ENCODE measurements around the gene SLC18A3. TPM values are rescaled to one million over a fixed set of nuclear protein-coding genes. Genes with fewer than 3 reads are reported as not detected.

The SLC18A3 gene
- polyA plus RNA-seq, 1 donor (not counting 4 experiments of a cell fraction or from before 2014, with no cell fraction given) = not detected

DNA sequence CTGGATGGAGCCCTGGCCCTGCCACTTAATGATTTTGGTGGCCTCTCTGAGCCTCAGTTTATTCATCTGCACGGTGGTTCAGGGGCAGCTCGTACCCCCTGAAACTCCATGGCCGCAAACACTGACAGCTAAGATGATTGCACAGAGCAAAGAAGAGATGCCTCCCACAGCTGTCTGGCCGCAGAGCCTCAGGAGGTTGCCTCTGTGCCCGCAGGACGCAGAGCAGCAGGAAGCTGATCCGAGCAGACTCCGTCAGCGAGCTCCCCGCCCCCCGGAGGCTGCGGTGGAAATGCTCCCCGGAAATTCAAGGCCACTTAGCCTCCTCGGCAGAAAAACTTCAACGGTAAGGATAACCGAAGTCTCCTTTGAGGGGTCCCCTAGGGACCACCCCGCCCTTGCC, 39.2 kb downstream of the SLC18A3 start:
- H3K4me1 ChIP-seq (ENCODE audit: control insufficient read depth, extremely low read depth, insufficient read depth, low read length) = no peaks in the 10 kb centered on the region
- H3K36me3 ChIP-seq (ENCODE audit: control insufficient read depth in 2 of 2, extremely low read depth in 1 of 2, insufficient read depth in 2 of 2, low read length in 2 of 2) = no peaks in the 10 kb centered on the region
- no peak overlapping the region for H2AFZ ChIP-seq (ENCODE audit: control insufficient read depth, low read length)
- dilution Hi-C loops (cut with MboI; ENCODE audit: extremely low pct_ligation_motif_present, low sequenced_read_pairs) = no loop called here
- no peaks in the 10 kb centered on the region for H4K20me1 ChIP-seq (ENCODE audit: control insufficient read depth, extremely low read depth, insufficient read depth, low read length)
- DNase-seq (ENCODE audit: low read depth, low spot score) (no peak), FAIRE-seq (no peak)
- H3K27ac ChIP-seq (ENCODE audit: control insufficient read depth, insufficient read depth, low read length) = no peak overlapping the region
- H3K79me2 ChIP-seq (ENCODE audit: control insufficient read depth, insufficient read depth, low read length) = no peaks in the 10 kb centered on the region
- H3K9ac ChIP-seq (ENCODE audit: control insufficient read depth, extremely low read depth, insufficient read depth, low read length) = no peak overlapping the region
- H3K9me3 ChIP-seq (ENCODE audit: control insufficient read depth, low read depth, low read length) = no peaks in the 10 kb centered on the region
- no peak overlapping the region for H3K4me2 ChIP-seq (ENCODE audit: control insufficient read depth, extremely low read depth, insufficient read depth, low read depth, low read length)
- H3K27me3 ChIP-seq (ENCODE audit: control insufficient read depth, extremely low read depth, insufficient read depth, low read length) = peaks cover 10% of the 10 kb centered on the region
- H3K9me1 ChIP-seq (ENCODE audit: control insufficient read depth, extremely low read depth, insufficient read depth, low read length) = no peaks in the 10 kb centered on the region
- TF ChIP-seq, protein P1, sequence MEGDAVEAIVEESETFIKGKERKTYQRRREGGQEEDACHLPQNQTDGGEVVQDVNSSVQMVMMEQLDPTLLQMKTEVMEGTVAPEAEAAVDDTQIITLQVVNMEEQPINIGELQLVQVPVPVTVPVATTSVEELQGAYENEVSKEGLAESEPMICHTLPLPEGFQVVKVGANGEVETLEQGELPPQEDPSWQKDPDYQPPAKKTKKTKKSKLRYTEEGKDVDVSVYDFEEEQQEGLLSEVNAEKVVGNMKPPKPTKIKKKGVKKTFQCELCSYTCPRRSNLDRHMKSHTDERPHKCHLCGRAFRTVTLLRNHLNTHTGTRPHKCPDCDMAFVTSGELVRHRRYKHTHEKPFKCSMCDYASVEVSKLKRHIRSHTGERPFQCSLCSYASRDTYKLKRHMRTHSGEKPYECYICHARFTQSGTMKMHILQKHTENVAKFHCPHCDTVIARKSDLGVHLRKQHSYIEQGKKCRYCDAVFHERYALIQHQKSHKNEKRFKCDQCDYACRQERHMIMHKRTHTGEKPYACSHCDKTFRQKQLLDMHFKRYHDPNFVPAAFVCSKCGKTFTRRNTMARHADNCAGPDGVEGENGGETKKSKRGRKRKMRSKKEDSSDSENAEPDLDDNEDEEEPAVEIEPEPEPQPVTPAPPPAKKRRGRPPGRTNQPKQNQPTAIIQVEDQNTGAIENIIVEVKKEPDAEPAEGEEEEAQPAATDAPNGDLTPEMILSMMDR (optimal IDR thresholded peaks at IDR 0.05 in 1 of 3, IDR thresholded peaks at IDR 0.05 in 1 of 3, conservative IDR thresholded peaks at IDR 0.05 in 1 of 3; ENCODE audit: extremely low read depth in 1 of 3, insufficient read depth in 2 of 3, low read length in 3 of 3) = no peak
- TF ChIP-seq EZH2 (IDR thresholded peaks at IDR 0.05; ENCODE audit: low read length) = no peak
- H3K4me3 ChIP-seq (ENCODE audit: control insufficient read depth in 2 of 3, extremely low read depth in 1 of 3, insufficient read depth in 2 of 3, low read depth in 1 of 3, low read length in 3 of 3) = no peak overlapping the region

DNA sequence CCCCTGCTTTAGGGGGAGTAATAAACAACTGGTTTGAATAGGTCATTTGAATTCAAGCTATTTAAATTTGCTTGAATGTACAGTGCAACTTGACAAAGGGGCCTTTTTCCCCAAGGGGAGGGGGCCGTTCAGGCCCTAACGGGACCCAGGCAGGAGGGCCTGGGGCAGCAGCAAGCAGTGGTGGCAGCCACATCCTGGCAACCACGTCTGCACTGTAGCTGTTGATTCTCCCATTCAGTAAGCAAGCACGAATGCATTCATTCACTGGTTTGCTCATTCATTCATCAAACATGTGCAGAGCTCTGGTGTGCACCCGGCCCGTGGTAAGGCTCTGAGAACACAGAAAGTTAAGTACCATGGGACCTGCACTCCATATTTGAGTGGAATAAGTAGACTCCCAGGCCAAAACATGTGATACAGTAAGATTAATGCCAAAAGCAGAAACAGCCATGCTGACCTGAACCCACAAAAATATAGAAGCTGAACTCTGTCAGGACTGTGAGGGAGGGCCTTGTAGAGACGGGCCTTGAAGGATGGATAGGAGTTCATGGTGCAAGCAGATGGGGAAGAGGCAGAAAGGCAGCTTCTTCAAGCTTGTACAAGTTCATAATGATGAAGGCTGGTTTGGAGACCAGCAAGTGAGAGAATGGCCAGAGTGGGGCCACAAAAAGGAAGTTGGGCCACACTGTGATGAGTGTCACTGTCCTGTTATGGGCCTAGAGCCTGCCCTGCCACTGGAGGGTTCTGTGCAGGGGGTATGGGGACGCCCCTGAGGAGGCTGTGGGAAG, 40.0 kb downstream of the SLC18A3 start:
- Histone ChIP-seq H3K4me2 (ENCODE audit: control insufficient read depth, extremely low read depth, insufficient read depth, low read depth, low read length) (no peak overlapping the region), H3K9ac (ENCODE audit: control insufficient read depth, extremely low read depth, insufficient read depth, low read length) (no peak overlapping the region), H3K9me3 (ENCODE audit: control insufficient read depth, low read depth, low read length) (no peaks in the 10 kb centered on the region), H3K4me3 (ENCODE audit: control insufficient read depth in 2 of 3, extremely low read depth in 1 of 3, insufficient read depth in 2 of 3, low read depth in 1 of 3, low read length in 3 of 3) (no peak overlapping the region), H3K36me3 (ENCODE audit: control insufficient read depth in 2 of 2, extremely low read depth in 1 of 2, insufficient read depth in 2 of 2, low read length in 2 of 2) (no peaks in the 10 kb centered on the region), H3K27ac (ENCODE audit: control insufficient read depth, insufficient read depth, low read length) (no peak overlapping the region), H4K20me1 (ENCODE audit: control insufficient read depth, extremely low read depth, insufficient read depth, low read length) (no peaks in the 10 kb centered on the region), H3K4me1 (ENCODE audit: control insufficient read depth, extremely low read depth, insufficient read depth, low read length) (no peaks in the 10 kb centered on the region), H3K9me1 (ENCODE audit: control insufficient read depth, extremely low read depth, insufficient read depth, low read length) (no peaks in the 10 kb centered on the region), H2AFZ (ENCODE audit: control insufficient read depth, low read length) (no peak overlapping the region), H3K79me2 (ENCODE audit: control insufficient read depth, insufficient read depth, low read length) (no peaks in the 10 kb centered on the region), H3K27me3 (ENCODE audit: control insufficient read depth, extremely low read depth, insufficient read depth, low read length) (peaks cover 10% of the 10 kb centered on the region)
- dilution Hi-C loops (cut with MboI; ENCODE audit: extremely low pct_ligation_motif_present, low sequenced_read_pairs) = no loop called here
- TF ChIP-seq EZH2 (IDR thresholded peaks at IDR 0.05; ENCODE audit: low read length) = no peak
- FAIRE-seq (no peak), DNase-seq (ENCODE audit: low read depth, low spot score) (no peak)

DNA sequence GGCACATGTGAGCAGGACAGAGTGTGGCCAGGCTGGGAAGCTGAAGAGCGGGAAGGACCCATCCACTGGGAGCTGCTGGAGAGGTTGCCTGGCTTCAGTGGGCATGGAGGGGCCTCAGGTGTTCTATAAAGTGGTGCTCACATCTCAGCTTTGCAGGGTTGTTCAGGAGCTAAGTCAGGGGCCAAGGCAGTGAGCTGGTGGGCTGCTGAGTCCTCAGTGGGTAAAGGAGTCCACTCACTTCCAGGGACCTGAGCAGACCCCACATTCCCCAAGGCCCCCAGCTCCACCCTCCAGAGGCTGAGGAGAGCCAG, 40.6 kb downstream of the SLC18A3 start:
- peaks cover 6% of the 10 kb centered on the region for H3K27me3 ChIP-seq (ENCODE audit: control insufficient read depth, extremely low read depth, insufficient read depth, low read length)
- H3K4me2 ChIP-seq (ENCODE audit: control insufficient read depth, extremely low read depth, insufficient read depth, low read depth, low read length) = no peak overlapping the region
- no peak overlapping the region for H2AFZ ChIP-seq (ENCODE audit: control insufficient read depth, low read length)
- no peak overlapping the region for H3K4me3 ChIP-seq (ENCODE audit: control insufficient read depth in 2 of 3, extremely low read depth in 1 of 3, insufficient read depth in 2 of 3, low read depth in 1 of 3, low read length in 3 of 3)
- FAIRE-seq (no peak), DNase-seq (ENCODE audit: low read depth, low spot score) (no peak)
- dilution Hi-C loops (cut with MboI; ENCODE audit: extremely low pct_ligation_motif_present, low sequenced_read_pairs) = no loop called here
- no peaks in the 10 kb centered on the region for H3K79me2 ChIP-seq (ENCODE audit: control insufficient read depth, insufficient read depth, low read length)
- H3K4me1 ChIP-seq (ENCODE audit: control insufficient read depth, extremely low read depth, insufficient read depth, low read length) = no peaks in the 10 kb centered on the region
- H3K27ac ChIP-seq (ENCODE audit: control insufficient read depth, insufficient read depth, low read length) = no peak overlapping the region
- no peak for TF ChIP-seq EZH2 (IDR thresholded peaks at IDR 0.05; ENCODE audit: low read length)
- TF ChIP-seq, protein P1 (optimal IDR thresholded peaks at IDR 0.05 in 1 of 3, IDR thresholded peaks at IDR 0.05 in 1 of 3, conservative IDR thresholded peaks at IDR 0.05 in 1 of 3; ENCODE audit: extremely low read depth in 1 of 3, insufficient read depth in 2 of 3, low read length in 3 of 3) = no peak
- H3K9ac ChIP-seq (ENCODE audit: control insufficient read depth, extremely low read depth, insufficient read depth, low read length) = no peak overlapping the region
- no peaks in the 10 kb centered on the region for H3K36me3 ChIP-seq (ENCODE audit: control insufficient read depth in 2 of 2, extremely low read depth in 1 of 2, insufficient read depth in 2 of 2, low read length in 2 of 2)
- H3K9me3 ChIP-seq (ENCODE audit: control insufficient read depth, low read depth, low read length) = no peaks in the 10 kb centered on the region
- no peaks in the 10 kb centered on the region for H3K9me1 ChIP-seq (ENCODE audit: control insufficient read depth, extremely low read depth, insufficient read depth, low read length)
- no peaks in the 10 kb centered on the region for H4K20me1 ChIP-seq (ENCODE audit: control insufficient read depth, extremely low read depth, insufficient read depth, low read length)

All from keratinocyte (primary cell).